GM21360 (cell line): Measurements from ENCODE around the gene ADAMTS13.

Experiments
- ATAC-seq: cut with Tn5 transposase; IDR thresholded peaks from one replicate; pipeline ENCODE4 v1.9.1; 2021; ENCODE audit warnings: mild to moderate bottlenecking, moderate library complexity; ENCODE audit not compliant: unreplicated experiment

The ADAMTS13 gene

DNA sequence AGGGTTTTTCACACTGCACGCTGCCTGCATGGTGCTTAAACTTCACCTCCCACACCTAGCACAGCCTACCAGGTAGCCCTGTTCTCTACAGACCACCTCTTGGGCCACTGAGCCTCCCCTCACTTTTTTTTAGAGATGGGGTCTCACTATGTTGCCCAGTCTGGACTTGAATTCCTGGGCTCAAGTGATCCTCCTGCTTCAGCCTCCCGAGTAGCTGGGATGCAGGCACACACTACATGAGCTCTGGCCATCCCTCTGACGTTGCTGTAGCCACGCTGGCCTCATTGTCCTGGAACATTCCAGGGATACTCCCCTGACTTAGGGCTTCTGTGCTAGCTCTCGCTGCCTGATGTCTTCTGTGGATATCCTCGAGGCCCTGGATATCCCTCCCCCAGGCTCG lies 30.4 kb downstream of the ADAMTS13 start:
- ATAC-seq, result no peak

DNA sequence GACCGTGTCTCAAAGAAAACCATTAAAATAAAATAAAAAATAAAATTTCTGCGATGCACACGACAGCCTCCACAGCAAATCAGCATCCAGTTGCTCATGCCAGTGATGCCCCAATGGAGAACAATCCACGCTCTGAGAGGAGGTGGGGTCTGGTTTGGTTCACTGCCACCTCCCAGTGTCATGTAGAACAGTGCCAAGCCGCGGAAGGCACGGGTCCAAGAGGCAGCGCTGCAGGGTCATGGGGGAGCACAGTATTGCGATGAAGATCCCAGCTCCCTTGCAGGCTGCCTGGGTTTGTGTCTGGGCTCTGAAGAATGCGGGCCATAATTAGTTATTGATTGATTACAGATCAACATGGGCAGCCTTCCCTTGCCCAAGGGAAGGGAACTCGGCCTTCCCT lies 31.5 kb downstream of the ADAMTS13 start:
- ATAC-seq, result no peak

DNA sequence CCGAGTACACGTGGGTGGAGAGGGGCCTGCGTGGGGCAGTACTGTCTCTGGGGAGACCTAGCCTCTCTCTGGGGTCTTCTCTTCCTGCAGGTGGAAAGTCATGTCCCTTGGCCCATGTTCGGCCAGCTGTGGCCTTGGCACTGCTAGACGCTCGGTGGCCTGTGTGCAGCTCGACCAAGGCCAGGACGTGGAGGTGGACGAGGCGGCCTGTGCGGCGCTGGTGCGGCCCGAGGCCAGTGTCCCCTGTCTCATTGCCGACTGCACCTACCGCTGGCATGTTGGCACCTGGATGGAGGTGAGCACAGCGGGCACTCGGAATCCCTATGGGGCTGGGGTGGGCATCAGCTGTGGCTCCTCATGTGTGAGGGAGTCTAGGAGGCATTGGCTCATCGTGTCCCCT lies 32.2 kb downstream of the ADAMTS13 start:
- no peak for ATAC-seq

DNA sequence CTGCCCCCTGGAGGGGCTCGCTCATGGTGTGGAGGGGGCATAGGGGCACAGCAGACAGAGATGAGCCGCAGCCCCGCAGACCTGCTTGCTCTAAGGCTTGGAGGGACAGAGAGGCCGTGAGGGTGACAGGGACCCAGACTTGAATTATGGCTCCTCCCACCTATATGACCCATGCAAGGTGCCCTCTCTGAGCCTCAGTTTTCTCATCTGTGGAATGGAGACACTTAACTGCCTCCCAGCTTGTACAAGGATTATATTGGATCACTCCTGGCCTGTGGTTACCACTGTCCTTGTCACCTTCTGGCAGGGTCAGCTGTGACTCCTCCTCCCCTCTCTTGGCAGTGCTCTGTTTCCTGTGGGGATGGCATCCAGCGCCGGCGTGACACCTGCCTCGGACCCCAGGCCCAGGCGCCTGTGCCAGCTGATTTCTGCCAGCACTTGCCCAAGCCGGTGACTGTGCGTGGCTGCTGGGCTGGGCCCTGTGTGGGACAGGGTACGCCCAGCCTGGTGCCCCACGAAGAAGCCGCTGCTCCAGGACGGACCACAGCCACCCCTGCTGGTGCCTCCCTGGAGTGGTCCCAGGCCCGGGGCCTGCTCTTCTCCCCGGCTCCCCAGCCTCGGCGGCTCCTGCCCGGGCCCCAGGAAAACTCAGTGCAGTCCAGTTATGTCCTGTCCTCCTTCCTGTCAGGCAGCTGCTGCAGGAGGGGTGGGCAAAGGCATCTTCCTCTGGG lies 32.9 kb downstream of the ADAMTS13 start:
- ATAC-seq, result no peak

DNA sequence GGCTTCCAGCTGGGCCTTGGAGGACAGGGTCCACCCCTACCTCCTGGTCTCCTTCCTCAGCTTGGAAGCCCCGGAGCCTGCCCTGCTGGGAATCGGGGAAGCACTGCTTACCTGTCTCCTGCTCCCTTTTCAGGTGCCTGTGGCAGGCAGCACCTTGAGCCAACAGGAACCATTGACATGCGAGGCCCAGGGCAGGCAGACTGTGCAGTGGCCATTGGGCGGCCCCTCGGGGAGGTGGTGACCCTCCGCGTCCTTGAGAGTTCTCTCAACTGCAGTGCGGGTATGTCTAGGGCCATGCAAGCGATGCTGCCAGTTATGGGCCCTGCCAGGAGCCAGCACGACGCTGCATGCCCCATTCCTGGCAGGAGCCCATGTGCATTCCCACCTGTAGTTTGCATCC lies 33.8 kb downstream of the ADAMTS13 start:
- no peak for ATAC-seq

GRCh38 chr9:133456409-133456808 lies 34.2 kb downstream of the ADAMTS13 start:
- no peak for ATAC-seq

GRCh38 chr9:133457233-133457632 lies 35.1 kb downstream of the ADAMTS13 start:
- no peak for ATAC-seq

DNA sequence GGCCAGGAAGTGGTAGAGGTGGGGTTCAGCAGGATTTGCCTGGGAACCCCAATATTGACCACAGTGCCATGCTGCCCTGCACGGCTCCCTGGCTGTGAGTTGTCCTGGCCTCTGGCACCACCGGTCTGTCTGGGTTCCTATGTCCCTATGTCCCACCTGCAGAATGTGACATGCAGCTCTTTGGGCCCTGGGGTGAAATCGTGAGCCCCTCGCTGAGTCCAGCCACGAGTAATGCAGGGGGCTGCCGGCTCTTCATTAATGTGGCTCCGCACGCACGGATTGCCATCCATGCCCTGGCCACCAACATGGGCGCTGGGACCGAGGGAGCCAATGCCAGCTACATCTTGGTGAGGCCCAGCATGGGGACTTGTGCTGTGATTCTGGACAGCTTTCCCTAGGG lies 35.6 kb downstream of the ADAMTS13 start:
- no peak for ATAC-seq

DNA sequence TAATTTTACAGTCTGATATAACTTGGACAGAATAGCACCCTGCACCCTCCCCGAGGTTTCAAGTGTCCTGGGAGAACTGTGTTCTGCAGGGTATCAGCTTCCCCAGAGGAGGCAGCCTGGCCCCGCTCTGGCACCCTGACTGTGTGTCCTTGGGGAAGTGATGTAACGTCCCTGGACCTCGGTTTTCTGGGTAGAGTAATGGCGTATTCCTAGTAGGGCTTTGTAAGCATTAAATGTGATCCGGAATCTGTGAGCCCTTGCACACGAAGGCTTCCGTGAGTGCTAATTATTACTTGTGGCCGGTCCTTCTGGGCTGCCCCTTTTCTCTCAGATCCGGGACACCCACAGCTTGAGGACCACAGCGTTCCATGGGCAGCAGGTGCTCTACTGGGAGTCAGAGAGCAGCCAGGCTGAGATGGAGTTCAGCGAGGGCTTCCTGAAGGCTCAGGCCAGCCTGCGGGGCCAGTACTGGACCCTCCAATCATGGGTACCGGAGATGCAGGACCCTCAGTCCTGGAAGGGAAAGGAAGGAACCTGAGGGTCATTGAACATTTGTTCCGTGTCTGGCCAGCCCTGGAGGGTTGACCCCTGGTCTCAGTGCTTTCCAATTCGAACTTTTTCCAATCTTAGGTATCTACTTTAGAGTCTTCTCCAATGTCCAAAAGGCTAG lies 36.6 kb downstream of the ADAMTS13 start:
- ATAC-seq, result no peak

- peak; percentile 70 for ATAC-seq
Measured at GRCh38 chr9:133459476-133460404, 37.6 kb downstream of the ADAMTS13 start, which contains the start of gene CACFD1. CACFD1 (plus strand) TSS chr9:133459978; CDS start chr9:133460067, 89 bp downstream.

GRCh38 chr9:133460405-133461175 lies 38.4 kb downstream of the ADAMTS13 start:
- peak; percentile 12 for ATAC-seq

DNA sequence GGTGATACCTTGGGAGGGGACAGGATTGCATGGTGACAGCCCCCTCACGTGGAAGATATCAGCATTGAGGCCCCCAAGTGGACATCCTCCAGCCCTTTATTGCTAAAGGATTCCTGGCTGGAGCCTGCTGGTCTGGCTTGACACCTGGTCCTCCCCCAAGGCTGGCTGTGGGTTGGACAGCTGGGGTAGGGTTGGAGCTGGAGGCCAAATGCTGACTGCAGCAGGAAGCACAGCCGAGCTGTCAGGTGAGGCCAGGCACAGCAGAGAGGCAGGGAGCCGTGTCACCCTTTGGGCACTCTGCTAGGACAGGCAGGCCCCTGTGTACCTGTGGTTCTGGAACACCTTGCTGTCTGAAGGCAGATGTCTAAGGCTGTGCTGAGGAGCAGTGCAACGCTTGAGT lies 39.8 kb downstream of the ADAMTS13 start:
- no peak for ATAC-seq

GRCh38 chr9:133463234-133463863 lies 41.2 kb downstream of the ADAMTS13 start:
- ATAC-seq, result no peak

DNA sequence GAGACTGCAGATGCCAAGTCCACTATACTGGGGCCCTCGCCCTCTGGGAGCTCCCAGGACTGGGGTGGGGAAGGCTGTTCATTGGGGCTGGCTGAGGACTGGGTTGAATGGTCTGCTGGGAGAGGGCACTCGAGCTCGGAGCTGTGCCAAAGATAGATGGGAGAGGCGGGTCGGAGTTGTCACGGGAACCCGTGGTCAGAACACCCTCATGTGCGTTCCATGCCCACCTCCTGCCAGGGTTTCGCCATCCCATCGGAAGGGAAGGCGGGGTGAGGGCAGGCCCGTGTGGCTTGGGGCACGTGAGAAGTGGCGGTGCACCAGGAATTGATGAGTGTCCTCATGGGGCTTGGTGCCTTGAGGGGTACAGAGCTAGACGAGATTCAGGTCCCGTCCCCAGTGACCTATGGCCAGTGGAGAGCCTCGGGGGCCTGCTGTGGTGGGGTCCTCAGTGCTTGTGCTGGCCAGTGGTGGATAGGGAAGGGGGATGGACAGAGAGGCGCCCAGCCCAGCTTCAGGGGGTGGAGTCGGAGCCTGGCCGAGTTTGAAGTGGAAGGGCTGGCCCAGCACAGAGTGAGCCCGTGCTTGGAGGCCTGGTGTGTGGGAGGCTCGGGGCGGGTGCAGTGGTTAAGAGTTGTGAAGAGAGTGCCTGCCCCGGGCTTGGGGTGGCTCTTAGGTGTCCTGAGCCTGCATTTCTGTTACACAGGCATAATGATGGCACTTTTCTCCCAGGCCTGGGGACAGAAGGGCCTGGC lies 41.9 kb downstream of the ADAMTS13 start:
- no peak for ATAC-seq

GRCh38 chr9:133464638-133465037 lies 42.5 kb downstream of the ADAMTS13 start:
- no peak for ATAC-seq

DNA sequence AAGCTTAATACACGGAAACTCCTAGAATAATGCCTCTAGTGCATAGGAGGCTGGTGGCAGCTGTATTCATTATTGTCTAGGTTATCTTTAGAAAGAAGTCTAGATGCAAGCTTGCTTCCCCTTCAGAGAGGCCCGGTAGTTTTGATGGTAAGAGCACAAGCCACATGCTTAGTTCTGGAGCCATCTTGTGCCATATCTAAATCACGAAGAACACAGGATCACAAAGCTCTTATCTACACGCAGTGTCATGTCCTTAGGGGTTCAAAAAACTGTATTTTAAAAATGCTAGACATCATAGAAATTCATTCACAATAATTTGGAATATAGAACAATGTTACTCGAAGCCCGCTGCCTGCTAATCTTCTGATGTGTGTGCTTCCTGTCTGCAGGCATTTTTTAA lies 43.8 kb downstream of the ADAMTS13 start:
- ATAC-seq, result no peak

GRCh38 chr9:133467101-133467500 lies 44.9 kb downstream of the ADAMTS13 start:
- ATAC-seq, result no peak

GRCh38 chr9:133468374-133468773 lies 46.2 kb downstream of the ADAMTS13 start:
- ATAC-seq, result no peak

- ATAC-seq, result no peak
Measured at GRCh38 chr9:133468777-133469421, 46.7 kb downstream of the ADAMTS13 start.
